Mammary epithelial cell (primary cell): Measurements from ENCODE around the gene GCHFR.

Source experiments
- EZH2 ChIP-seq: IDR thresholded peaks from 2 replicates; pipeline ENCODE4 v1.6.1; 2012; ENCODE audit warnings: low read length, inconsistent platforms, borderline replicate concordance
- TF ChIP-seq, protein P1 (sequence below), 2 donors: IDR thresholded peaks in 1 of 2; conservative IDR thresholded peaks in 1 of 2; 2 replicates each; pipeline ENCODE4 v1.5.1; 2011 to 2012; ENCODE audit warnings: inconsistent platforms in 2 of 2, low read length in 2 of 2, mild to moderate bottlenecking in 2 of 2, control low read depth in 1 of 2, low read depth in 1 of 2; ENCODE audit not compliant: insufficient read depth in 1 of 2; ENCODE audit errors: extremely low read depth in 1 of 2

DNA sequence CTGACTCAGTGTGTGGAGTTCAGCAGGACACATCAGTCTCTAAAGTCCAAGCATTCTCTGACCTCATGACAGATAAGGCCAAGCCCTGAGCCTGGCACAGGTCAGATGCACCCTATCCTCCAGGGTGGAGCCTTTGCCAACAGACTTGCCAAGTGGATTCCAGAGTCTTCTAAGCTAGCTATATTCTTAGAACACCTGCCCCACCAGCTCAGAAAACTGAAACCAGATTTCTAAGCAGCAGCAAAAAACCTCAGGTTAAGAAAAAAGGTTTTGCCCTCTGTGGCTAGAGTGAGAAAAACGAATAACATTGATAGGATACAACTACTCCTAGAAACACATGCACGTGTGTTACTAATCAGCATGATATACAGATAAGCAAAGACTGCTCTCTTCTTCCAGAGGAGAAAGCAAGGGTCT lies 20.4 kb upstream of the GCHFR start:
- TF ChIP-seq EZH2 = no peak
- TF ChIP-seq, protein P1, sequence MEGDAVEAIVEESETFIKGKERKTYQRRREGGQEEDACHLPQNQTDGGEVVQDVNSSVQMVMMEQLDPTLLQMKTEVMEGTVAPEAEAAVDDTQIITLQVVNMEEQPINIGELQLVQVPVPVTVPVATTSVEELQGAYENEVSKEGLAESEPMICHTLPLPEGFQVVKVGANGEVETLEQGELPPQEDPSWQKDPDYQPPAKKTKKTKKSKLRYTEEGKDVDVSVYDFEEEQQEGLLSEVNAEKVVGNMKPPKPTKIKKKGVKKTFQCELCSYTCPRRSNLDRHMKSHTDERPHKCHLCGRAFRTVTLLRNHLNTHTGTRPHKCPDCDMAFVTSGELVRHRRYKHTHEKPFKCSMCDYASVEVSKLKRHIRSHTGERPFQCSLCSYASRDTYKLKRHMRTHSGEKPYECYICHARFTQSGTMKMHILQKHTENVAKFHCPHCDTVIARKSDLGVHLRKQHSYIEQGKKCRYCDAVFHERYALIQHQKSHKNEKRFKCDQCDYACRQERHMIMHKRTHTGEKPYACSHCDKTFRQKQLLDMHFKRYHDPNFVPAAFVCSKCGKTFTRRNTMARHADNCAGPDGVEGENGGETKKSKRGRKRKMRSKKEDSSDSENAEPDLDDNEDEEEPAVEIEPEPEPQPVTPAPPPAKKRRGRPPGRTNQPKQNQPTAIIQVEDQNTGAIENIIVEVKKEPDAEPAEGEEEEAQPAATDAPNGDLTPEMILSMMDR (conservative IDR thresholded peaks at IDR 0.05 in 1 of 2, IDR thresholded peaks at IDR 0.05 in 1 of 2; ENCODE audit: extremely low read depth in 1 of 2, insufficient read depth in 1 of 2, low read depth in 1 of 2, low read length in 2 of 2) = no peak
